Colon (tissue), 2 donors: ENCODE results near the gene CORO2B.

Source experiments
- FAIRE-seq: peaks from 2 replicates; lab custom pipeline; 2012; peaks lifted over from hg19 to GRCh38; lab: Jason Lieb, UNC
- donor health status: control.
- donor health status: control.

CORO2B gene

DNA sequence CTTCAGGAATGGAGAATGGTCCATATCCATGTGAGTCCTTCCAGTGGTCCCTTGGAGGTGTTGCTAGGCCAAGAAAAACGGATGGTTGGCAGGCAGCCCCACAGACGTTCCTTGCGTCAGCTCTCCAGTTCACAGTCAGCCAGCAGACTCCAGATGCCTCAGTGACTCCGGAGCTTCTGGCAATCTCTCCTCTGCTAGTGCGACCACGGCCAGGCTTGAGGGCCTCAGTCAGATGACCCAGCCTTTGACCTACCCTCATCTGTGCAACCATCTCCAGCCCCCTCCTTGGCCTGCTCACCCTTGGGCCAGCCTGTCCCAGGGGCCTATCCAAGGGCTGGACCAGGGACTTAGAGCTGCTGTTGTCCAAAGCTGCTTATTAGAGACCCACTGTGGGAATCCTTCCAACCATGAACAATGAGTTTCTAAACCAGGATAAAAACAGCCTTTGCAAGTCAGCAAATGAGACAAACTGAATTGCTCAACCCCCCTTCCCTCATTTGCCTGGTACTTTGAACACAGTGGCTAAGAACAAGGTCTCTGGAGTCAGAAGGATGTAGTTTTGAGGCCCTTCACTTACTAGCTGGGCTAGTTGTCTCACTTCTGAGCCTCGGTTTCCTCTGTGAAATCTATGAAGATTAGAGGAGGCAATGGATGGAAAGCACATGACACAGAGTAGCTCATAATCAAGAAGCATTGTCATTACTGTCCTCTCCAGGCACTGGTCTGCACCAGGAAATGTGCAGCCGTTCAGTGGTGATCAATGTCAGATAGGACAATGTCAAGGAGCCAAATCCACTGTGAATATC is 197.1 kb downstream of the CORO2B start:
- no peak for FAIRE-seq

DNA sequence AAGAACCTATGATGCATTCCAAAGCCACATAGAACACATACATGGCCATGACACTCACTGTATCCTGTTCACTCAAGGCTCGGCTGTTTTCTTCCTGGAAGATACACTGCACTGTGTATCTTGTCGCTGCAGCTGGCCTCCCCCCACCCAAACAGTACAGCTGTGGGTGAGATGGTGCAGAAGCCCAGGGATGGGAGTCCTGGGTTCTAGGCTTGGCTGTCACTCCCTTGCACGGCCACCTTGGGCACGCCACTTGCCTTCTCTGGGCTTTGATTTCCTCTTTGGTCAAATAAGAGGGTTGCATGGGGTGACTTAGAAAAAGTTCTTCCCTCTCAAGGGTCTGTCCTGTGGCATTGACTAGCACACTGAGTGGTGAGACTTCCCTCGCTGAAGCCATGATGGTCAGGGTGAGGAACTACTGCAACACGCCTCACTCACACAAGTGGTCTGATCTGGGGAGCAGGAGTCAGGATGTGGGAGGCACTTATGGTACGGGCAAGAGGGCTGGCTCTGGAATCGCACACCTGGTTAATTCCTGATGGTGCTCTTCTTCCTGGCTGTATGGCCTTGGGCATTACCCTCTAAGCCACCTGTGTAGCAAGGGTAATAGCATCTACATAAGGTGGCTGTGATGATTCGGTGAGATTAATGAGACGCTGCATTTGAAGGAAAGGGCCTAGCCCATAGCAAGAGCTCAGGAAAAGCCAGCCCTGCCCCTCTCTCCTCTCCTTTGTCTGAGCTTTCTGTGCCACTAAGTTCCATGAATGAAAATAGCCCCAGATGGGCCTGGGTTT is 197.9 kb downstream of the CORO2B start:
- FAIRE-seq, result no peak
